Kidney glomerular epithelial cell (primary cell): Measurements from ENCODE around the gene PRDM5.

Experiments
- DNase-seq: peaks from one replicate; lab custom pipeline; 2025; lab: John Stamatoyannopoulos, UW

The PRDM5 gene

GRCh38 chr4:120819805-120820437 lies 102.6 kb downstream of the PRDM5 start:
- no peak for DNase-seq

- DNase-seq = no peak
These were observed 106.1 kb downstream of the PRDM5 start for GRCh38 chr4:120816296-120816965.

GRCh38 chr4:120815361-120815760 lies 107.2 kb downstream of the PRDM5 start:
- DNase-seq = no peak

GRCh38 chr4:120814886-120815285 lies 107.6 kb downstream of the PRDM5 start:
- DNase-seq = no peak

GRCh38 chr4:120812216-120812615 lies 110.3 kb downstream of the PRDM5 start:
- no peak for DNase-seq

GRCh38 chr4:120809518-120809917 lies 113.0 kb downstream of the PRDM5 start:
- DNase-seq = no peak

- DNase-seq = no peak
These were observed 113.9 kb downstream of the PRDM5 start for GRCh38 chr4:120808475-120809141.

- DNase-seq = no peak
These were observed 121.3 kb downstream of the PRDM5 start for GRCh38 chr4:120801137-120801758.

GRCh38 chr4:120798570-120798969 lies 124.0 kb downstream of the PRDM5 start:
- DNase-seq = no peak

- no peak for DNase-seq
These were observed 126.3 kb downstream of the PRDM5 start for GRCh38 chr4:120796271-120796670.

- no peak for DNase-seq
These were observed 137.3 kb downstream of the PRDM5 start for GRCh38 chr4:120785202-120785601.

GRCh38 chr4:120777459-120777858 lies 145.1 kb downstream of the PRDM5 start:
- DNase-seq = no peak

GRCh38 chr4:120775431-120775830 lies 147.1 kb downstream of the PRDM5 start:
- DNase-seq = no peak

GRCh38 chr4:120773641-120774040 lies 148.9 kb downstream of the PRDM5 start:
- DNase-seq = no peak

GRCh38 chr4:120771907-120772306 lies 150.6 kb downstream of the PRDM5 start:
- no peak for DNase-seq

- DNase-seq = no peak
These were observed 151.6 kb downstream of the PRDM5 start for GRCh38 chr4:120770897-120771296.

GRCh38 chr4:120769227-120769626 lies 153.3 kb downstream of the PRDM5 start:
- DNase-seq = peak; percentile 57

- no peak for DNase-seq
These were observed 157.3 kb downstream of the PRDM5 start for GRCh38 chr4:120765260-120765680.

- DNase-seq = no peak
These were observed 158.9 kb downstream of the PRDM5 start for GRCh38 chr4:120763650-120764049.

- no peak for DNase-seq
These were observed 161.5 kb downstream of the PRDM5 start for GRCh38 chr4:120761070-120761469.

GRCh38 chr4:120760047-120760446 lies 162.5 kb downstream of the PRDM5 start:
- DNase-seq = peak; percentile 5

GRCh38 chr4:120755864-120756263 lies 166.7 kb downstream of the PRDM5 start:
- no peak for DNase-seq

GRCh38 chr4:120754590-120754989 lies 167.9 kb downstream of the PRDM5 start:
- DNase-seq = no peak
